ENCODE measurements around the gene TACR1. TPM values are rescaled to one million over a fixed set of nuclear protein-coding genes. Genes with fewer than 3 reads are reported as not detected.
A peak's percentile ranks its signal among the peaks of the same experiment; 100 is the strongest.

The TACR1 gene
- total RNA-seq, 6 donors from 2014 or later, result 0.46 to 4.2 (median 1.5) TPM; not detected in 1

- no peak for TF ChIP-seq CTCF (IDR thresholded peaks at IDR 0.05)
- TF ChIP-seq POLR2A (IDR thresholded peaks at IDR 0.05), result no peak
- no peak for TF ChIP-seq POLR2AphosphoS5 (IDR thresholded peaks at IDR 0.05)
- no peak for TF ChIP-seq EP300 (IDR thresholded peaks at IDR 0.05)
- no peak for DNase-seq
- Histone ChIP-seq H3K4me1 (no peaks in the 10 kb centered on the region), H3K36me3 (no peaks in the 10 kb centered on the region), H3K27me3 (no peaks in the 10 kb centered on the region), H3K4me3 (no peak overlapping the region), H3K9me3 (no peaks in the 10 kb centered on the region), H3K27ac (no peak overlapping the region)
- WGBS, 2 donors, result 85 to 86% methylated on average over 6 of the region's 6 CpGs
- ATAC-seq (ENCODE audit: low FRiP score in 2 of 2), result no peak
Measured at GRCh38 chr2:75055142-75055819, 144.0 kb downstream of the TACR1 start.

- DNase-seq (no peak), ATAC-seq (ENCODE audit: low FRiP score in 2 of 2) (no peak)
- Histone ChIP-seq H3K36me3 (no peaks in the 10 kb centered on the region), H3K9me3 (no peaks in the 10 kb centered on the region), H3K27ac (no peak overlapping the region), H3K27me3 (no peaks in the 10 kb centered on the region), H3K4me1 (no peaks in the 10 kb centered on the region), H3K4me3 (no peak overlapping the region)
- WGBS, 2 donors, result 74 to 88% methylated on average over 2 of the region's 2 CpGs
- TF ChIP-seq POLR2AphosphoS5 (IDR thresholded peaks at IDR 0.05) (no peak), CTCF (IDR thresholded peaks at IDR 0.05) (no peak), EP300 (IDR thresholded peaks at IDR 0.05) (no peak), POLR2A (IDR thresholded peaks at IDR 0.05) (no peak)
Measured at GRCh38 chr2:75054296-75054695, 145.0 kb downstream of the TACR1 start.

GRCh38 chr2:75053484-75054112, 145.7 kb downstream of the TACR1 start:
- ATAC-seq (ENCODE audit: low FRiP score in 2 of 2), result peak; percentile 43 to 63

GRCh38 chr2:75047992-75048625, 151.2 kb downstream of the TACR1 start:
- no peak for ATAC-seq (ENCODE audit: low FRiP score in 2 of 2)
- H3K4me3 ChIP-seq, result no peak overlapping the region
- no peak overlapping the region for H3K27ac ChIP-seq
- 67 to 84% methylated on average over 4 of the region's 4 CpGs for WGBS, 2 donors
- DNase-seq, result no peak
- H3K9me3 ChIP-seq, result no peaks in the 10 kb centered on the region
- no peaks in the 10 kb centered on the region for H3K36me3 ChIP-seq
- no peaks in the 10 kb centered on the region for H3K27me3 ChIP-seq
- TF ChIP-seq POLR2AphosphoS5 (IDR thresholded peaks at IDR 0.05), result no peak
- no peak for TF ChIP-seq POLR2A (IDR thresholded peaks at IDR 0.05)
- TF ChIP-seq EP300 (IDR thresholded peaks at IDR 0.05), result no peak
- TF ChIP-seq CTCF (IDR thresholded peaks at IDR 0.05), result no peak
- H3K4me1 ChIP-seq, result peaks cover 0 to 3% (median 1%) of the 10 kb centered on the region in 4 donors

More at GRCh38 chr2:75053484-75054112, 145.7 kb downstream of the TACR1 start:
- Histone ChIP-seq H3K4me3 (no peak overlapping the region), H3K27ac (no peak overlapping the region), H3K9me3 (no peaks in the 10 kb centered on the region), H3K27me3 (no peaks in the 10 kb centered on the region), H3K4me1 (no peaks in the 10 kb centered on the region), H3K36me3 (no peaks in the 10 kb centered on the region)
- DNase-seq, result peak in 1 of 2 donors; percentile 28
- TF ChIP-seq CTCF (IDR thresholded peaks at IDR 0.05) (peak in 5 of 6 experiments; percentile 33 to 54 (median 43)), POLR2AphosphoS5 (IDR thresholded peaks at IDR 0.05) (no peak)
- 49 to 52% methylated on average over 7 of the region's 7 CpGs for WGBS, 2 donors
